ENCODE results near the gene RHCE. TPM values are rescaled to one million over a fixed set of nuclear protein-coding genes. Genes with fewer than 3 reads are reported as not detected.
"Not testable (repeated sequence)": the region's sequence is repeated elsewhere in the genome, so short reads cannot be mapped to it uniquely, and the experiment has no call there.

Gene RHCE
- 0.92 and 1.6 TPM in 2 replicates for total RNA-seq (2014; rRNA removed)
- 0.78 TPM for polyA plus RNA-seq (2012)

DNA sequence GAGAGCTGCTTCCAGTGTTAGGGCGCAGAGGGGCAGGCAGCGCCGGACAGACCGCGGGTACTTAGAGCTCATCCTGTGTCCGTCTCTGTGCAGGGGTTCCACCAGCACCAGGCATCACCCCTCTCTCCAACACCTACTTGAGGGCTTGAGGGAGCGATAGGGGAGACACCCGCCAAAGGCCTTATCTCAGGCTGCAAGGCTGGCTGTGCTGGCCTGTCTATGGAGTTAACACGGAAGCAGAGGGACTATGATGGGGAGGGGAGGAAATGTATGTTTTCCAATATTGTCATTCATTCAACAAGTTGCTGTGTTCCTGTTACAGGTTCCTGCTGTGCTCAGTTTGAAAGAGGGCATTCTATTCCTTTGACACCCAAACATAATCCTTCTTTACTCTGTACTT, at the start of gene RHCE:
Gene RHCE, minus strand, starts transcription at position 111 of the 400 bp plus-strand sequence. Its CDS starts 39 bp downstream, at position 72.
- DNase-seq (ENCODE audit: low read depth) = not testable (repeated sequence)

DNA sequence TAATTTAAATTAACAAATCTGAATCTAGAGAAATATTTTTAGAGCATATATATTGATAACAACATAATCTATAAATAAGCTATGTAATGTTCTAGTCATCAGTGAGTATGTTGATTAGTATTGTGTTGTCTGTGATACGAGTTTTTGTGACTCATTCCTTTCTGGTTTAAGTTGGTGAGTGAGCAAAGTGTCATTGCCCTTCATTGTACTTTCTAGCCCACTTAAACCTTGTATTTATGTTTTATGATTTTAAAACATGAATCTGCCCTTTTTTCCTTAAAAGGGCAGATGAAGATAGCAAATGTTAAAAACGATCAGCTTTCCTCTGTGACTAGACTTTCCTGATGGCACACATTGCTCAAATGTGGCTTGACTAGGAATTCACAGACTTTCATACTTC, 48.6 kb upstream of the RHCE start:
- peak; percentile 77 for DNase-seq (ENCODE audit: low read depth)

DNA sequence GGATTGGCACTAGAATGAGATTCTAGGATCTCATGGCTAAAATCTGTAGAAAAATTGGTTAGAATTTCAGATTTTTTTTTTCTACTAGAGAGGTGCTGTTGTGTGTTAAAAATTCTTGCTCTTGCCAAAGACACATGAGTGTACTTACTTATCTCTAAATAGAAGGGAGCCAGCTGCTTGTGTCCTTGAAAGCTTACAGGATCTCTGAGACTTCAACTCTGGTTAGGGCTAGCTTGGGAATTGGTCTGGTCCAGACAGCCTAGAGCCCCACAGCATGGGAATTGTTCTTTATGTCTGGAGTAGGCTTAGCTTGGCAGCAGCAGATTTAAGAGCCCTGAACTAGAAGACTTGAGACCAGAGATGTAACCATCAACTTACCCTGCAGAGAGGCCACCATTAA, 47.4 kb upstream of the RHCE start:
- DNase-seq (ENCODE audit: low read depth) = peak; percentile 61

DNA sequence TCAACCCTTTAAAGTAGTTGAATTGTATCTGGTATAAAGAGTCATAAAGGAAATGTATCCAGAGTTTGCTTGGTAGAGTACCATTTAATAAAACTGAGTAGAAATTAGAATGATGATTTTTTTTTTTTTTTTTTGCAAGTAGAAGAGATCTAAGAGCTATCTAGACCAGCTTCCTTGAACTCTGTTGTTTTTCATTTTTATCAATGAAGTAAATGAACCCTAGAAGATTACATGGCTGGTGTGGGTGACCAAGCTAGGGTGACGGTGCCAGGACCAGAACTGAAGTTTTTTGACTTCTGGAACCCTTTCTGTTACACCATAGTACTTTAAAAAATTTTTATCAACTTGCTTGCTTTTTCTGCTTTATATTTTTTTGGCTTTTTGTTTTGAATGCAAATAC, 47.0 kb upstream of the RHCE start:
- DNase-seq (ENCODE audit: low read depth) = no peak

DNA sequence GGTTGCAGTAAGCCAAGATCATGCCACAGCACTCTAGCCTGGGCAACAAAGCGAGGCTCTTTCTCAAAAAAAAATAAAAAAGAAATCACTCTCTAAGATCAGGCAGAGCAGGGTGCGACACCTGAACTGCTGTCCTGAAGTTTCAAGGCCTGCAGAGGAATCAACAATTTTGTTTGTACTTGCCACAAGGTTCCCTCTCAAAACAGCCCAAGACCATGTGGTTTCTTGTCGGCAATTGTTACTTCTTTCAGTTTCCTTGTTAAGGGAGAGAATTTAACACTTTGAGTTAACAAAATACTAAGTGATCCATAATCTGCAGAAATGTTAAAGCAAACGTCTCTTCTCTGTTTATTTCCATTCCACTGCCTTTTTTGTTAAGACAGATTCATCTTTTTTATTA, 46.6 kb upstream of the RHCE start:
- no peak for DNase-seq (ENCODE audit: low read depth)

DNA sequence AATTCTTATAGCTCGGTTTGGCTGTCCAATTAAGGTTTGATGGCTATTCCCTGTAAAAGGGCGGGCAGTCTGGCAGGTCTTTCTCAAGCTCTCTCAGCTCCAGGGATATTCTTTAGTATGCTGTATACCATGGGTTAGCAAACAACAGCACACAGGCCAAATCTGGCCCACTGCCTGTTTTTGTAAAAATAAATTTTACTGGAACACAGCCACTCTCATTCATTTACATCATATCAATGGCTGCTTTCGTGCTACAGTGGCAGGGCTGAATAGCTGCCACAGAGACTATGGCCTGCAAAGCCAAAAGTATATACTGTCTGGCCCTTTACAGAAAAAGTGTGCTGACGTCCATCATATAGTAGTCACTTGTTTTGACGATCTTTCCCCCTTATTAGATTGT, 42.1 kb upstream of the RHCE start:
- DNase-seq (ENCODE audit: low read depth) = no peak

DNA sequence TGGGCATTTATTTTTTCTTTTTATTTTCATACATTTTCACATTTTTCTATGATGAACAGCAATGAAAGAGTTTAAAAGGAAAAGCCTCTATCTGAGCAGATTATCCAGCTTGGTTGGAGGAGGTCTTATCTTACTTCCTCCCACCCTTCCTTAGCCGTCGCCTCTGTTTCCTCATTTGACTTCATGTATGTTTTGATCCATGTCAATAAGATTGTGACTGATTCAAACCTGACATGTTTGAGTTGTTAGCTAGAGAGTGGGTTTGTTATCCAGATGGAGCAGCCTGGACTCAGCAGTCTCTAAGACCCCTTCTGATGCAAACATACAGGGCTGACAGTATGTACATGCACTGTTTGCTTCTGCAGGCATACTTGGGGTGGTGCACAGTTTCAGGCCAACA, 41.2 kb upstream of the RHCE start:
- no peak for DNase-seq (ENCODE audit: low read depth)

DNA sequence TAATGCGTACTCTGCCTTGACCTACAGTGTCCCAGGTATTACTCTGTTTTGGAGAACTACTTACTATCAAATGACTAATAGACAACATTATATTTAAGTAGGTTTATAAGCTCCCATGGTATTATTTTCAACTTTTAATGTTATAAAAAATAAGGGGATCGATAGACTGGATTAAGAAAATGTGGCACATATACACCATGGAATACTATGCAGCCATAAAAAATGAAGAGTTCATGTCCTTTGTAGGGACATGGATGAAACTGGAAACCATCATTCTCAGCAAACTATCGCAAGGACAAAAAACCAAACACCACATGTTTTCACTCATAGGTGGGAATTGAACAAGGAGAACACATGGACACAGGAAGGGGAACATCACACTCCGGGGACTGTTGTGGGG, 40.2 kb upstream of the RHCE start:
- not testable (repeated sequence) for DNase-seq (ENCODE audit: low read depth)

DNA sequence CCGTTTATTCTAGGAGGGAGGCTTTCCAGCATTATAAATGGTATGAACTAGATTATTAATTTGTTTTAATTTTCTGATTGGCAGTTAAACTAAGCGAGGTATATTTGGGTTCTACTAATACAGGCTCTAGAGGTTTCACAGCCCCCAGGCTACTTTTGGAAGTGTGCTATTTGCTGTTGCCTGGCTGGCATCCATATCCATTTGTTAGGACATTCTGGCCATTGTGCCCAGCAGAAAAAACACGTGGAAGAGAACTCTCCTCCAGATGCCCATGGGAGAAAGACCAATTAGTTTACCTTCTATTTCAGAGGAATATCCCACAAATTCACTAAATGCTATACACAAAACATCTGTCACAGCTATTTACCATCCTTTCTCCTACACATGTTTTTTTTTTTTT, 39.4 kb upstream of the RHCE start:
- no peak for DNase-seq (ENCODE audit: low read depth)

DNA sequence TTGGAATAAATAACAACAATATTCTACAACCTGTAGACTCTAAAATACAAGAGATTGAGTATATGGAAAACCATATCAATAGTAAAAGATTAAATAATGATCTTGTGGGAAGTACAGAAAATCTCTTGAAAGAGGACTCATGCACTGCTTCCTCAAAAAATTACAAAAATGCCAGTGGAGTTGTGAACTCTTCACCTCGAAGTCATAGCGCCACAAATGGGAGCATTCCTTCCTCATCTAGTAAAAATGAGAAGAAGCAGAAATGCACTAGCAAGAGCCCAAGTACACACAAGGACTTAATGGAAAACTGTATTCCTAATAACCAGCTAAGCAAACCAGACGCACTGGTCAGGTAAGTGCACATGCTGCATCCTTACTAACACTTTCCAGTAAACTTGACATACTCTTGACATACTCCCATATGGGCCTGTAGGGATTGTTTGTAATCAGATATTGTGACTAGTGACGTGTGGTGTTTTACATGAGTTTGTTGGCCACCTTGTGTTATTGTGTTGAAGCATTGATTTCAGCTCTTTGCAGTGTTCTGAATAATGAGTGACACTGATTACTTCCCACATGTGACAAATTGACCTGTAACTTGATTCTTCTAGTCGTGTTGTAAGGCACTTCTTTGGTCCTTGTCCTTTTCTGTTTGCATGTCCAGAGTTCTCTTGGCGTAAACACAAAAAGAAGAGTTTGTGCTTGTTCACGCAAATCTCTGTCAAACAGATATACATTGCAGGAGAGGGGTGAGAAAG, 38.1 kb upstream of the RHCE start:
- no peak for DNase-seq (ENCODE audit: low read depth)

DNA sequence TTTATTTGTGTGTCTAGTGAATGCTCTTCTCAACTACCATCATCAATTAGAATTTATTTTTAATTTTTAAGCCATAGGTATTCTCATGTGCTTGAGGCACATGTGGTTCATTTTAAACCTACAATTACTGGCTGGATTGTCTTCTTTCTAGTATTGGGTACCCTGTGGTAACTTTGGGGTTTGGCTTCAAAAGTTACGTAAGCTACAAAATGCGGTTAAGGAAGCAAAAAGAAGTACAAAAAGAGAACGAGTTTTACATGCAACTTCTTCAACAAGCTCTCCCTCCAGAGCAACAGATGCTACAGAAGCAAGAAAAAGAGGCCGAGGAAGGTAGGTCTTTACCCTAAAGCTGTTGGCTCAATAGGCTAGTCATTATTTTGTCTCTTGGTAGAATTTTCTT, 35.9 kb upstream of the RHCE start:
- DNase-seq (ENCODE audit: low read depth) = no peak

DNA sequence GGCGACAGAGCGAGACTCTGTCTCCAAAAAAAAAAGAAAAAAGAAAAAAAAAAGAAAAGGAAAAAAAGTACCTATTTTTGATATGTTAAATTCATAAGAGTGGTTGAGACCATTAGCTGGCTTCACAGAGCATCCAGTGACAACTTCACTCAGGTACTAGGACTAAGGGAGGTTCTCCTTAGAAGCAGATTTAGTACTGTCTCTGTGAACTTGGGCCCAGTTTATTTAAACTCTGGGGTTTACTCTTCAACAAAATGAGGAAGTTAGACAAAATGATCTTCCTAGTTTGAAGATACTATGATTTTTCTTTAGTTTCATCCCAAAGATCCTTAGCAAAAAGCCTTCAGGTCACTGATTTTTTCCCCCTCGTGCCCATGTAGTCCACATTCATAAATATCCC, 31.3 kb upstream of the RHCE start:
- DNase-seq (ENCODE audit: low read depth) = no peak

DNA sequence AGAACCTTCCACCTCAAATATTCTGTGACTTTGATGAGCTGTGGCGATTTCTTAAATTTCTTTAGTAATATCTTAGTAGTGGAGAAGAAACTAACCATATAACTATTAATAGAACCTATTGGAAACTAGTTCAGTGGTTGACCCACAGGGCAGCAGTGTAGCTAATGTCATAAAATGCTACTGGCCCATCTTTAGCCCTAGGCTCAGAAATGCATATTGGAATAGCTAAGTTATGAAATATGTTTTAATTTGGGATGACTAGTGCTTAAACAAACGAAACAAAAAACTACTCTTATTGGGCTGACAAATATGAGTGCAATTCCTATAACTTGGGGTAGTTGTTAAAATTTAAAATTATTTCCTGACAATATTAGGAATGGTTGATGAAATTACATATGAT, 30.3 kb upstream of the RHCE start:
- no peak for DNase-seq (ENCODE audit: low read depth)

DNA sequence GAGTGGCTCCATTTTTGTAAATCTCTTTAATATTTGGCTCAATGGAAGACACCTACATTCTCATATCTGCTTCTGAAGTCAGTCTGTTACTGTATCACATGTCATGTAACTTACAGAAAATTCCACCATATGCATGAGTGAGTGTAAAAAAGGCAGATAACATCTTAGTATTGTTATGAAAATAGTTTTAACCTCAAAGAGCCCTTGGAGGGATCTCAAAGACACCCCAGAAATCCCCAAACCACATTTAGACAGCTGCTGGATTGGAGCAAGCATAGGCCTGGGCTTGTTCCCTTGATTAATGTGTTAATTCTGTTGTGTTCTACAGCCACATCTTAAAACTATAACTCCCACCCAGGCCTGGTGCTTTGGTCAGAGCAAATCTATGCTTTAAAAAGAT, 26.9 kb upstream of the RHCE start:
- peak; percentile 54 for DNase-seq (ENCODE audit: low read depth)

DNA sequence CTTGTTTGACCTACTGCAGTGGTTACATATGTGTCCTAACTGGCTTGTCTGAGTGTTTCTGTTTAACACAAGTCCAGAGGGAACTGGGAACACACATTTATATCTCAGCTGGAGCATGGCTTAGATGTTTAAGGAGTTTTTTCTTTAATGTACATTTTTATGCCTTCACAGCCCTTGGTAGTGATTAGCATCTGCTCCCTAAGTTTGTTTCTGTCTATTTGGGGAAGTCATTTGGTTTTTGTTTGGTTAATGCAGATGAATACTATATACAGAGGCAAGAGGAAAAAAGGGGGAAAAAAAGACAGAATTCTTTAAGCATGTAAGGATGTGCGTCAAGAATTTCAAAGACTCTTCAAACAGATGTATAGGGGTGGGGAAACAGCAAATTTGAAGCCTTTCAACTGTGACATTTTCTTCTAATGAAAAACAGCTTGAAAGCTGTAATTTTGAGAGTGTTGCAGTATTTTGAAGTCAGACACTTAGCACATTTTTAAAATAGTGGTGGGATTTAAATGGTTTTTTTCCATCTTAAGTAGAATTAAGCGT, 25.4 kb upstream of the RHCE start:
- DNase-seq (ENCODE audit: low read depth) = no peak

DNA sequence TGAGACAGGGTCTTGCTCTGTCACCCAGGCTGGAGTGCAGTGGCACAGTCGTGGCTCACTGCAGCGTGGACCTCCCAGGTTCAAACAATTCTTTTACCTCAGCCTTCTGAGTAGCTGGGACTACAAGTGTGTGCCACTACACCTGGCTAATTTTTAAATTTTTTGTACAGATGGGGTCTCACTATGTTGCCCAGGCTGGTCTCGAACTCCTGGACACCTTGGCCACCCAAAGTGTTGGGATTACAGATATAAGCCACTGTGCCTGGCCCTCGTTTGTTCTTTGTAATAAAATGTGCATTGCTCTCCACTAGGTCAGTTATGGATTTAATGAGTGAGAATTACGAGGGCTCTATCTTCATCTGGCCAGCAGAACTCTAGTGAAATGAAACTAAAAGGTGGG, 24.0 kb upstream of the RHCE start:
- not testable (repeated sequence) for DNase-seq (ENCODE audit: low read depth)

DNA sequence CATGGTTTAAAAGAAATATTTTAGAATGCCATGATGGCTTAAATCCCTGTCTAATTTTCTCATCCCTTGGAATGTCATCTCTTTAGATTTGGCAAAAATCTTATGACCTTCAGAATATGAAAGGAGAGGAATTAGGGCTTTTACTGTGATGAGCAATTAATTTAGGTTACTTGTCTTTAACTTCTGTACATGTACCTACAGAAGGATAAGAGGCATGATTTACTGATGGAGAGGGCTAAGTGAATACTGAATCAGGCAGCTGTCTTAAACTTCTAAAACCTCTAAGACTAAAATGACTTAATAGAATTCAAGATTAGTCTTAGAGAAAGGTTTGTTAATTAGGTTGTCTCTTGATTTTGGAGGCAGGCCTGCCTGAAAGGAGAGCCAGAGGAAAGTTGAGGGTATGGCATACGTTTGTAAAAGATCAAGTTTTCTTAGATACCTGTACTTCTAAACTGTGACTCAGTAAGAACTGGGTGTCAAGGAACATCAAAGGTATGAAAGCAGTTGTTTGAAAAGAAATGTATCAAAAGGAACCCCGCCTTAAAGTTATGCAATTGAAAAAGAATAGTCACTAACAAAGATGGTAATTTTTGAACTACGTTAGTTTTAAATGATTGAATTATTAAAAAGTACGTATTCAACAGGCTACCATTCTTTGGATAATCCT, 22.5 kb upstream of the RHCE start:
- DNase-seq (ENCODE audit: low read depth) = no peak

DNA sequence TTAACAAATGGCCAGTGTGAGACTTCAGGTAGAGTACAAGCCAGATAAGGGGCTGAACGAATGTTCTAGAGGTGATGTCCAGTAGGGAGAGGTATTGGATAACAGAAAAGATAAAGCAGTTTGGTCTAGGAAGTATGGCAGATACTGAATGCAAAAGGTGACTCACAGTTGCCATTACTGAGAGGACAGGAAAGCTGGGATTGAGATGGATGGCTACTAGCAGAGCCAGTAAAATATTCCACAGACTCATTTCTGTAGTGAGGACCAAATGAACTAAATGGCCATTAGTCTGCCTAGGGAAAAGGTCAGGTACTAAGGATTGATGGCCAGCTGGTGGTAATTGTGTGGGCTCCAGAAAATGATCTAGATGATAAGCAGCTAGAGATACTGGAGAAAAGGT, 21.6 kb upstream of the RHCE start:
- DNase-seq (ENCODE audit: low read depth) = peak; percentile 40

DNA sequence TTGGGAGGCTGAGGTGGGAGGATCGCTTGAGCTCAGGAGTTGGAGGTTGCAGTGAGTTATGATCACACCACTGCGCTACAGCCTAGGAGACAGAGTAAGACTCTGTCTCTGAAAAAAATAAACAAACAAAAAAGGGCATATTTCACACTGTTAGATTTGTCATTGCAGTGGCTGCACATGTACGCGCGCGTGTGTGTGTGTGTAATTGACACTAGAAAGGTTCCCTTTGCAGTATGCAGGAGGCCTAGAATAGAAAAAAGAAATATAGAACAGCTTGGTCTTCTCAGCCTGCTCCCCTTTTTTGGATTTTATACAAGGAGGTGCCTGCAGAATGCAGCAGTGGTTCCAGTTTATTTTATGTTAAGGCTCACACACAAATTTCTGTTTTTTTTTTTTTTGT, 18.7 kb upstream of the RHCE start:
- no peak for DNase-seq (ENCODE audit: low read depth)

DNA sequence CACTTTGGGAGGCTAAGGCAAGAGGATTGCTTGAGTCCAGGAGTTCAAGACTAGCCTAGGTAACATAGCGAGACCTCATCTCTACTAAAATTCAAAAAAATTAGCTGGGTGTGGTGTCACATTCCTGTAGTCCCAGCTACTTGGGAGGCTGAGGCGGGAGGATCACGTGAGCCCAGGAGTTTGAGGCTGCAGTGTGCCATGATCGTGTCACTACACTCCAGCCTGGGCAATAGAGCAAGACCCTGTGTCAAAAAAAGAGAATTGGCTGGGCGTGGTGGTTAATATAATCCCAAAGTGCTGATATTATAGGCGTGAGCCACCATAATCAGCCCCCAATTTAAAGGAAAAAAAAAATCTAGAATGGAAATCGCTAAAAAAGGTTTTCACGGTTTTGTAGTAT, 17.0 kb upstream of the RHCE start:
- DNase-seq (ENCODE audit: low read depth) = no peak

DNA sequence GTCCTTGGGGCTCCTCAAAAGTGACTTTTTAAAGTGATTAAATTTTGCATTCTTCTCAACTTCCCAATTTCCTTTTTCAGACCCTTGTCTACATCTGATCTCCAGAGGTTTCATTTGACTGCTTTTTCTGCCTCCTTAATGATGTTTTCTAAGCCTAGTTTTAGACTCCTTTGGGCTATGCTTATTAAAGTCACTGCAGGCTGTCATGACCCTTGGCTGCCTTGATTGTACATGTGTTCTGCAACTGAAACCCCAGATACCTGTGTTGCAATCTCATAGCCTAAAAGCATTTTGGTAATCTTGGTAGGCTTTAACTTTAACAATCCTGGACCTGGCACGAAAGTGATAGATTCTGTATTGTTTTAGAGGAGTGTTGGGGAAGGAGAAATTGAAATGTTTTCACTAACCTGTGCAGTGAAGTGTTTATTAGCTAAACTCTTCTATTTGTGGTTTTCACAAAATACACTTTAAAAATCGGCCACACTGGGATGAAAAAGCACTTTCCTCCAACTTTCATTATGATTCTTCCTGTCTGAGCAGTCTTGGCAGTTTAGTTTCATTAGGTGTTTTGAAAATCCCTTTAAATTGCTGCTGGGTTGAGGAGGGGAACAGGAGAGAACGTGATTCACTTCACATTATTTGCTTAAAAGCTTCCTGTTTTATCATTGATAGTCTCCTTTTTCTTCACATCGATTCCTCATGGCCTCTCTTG, 14.9 kb upstream of the RHCE start:
- DNase-seq (ENCODE audit: low read depth) = no peak

DNA sequence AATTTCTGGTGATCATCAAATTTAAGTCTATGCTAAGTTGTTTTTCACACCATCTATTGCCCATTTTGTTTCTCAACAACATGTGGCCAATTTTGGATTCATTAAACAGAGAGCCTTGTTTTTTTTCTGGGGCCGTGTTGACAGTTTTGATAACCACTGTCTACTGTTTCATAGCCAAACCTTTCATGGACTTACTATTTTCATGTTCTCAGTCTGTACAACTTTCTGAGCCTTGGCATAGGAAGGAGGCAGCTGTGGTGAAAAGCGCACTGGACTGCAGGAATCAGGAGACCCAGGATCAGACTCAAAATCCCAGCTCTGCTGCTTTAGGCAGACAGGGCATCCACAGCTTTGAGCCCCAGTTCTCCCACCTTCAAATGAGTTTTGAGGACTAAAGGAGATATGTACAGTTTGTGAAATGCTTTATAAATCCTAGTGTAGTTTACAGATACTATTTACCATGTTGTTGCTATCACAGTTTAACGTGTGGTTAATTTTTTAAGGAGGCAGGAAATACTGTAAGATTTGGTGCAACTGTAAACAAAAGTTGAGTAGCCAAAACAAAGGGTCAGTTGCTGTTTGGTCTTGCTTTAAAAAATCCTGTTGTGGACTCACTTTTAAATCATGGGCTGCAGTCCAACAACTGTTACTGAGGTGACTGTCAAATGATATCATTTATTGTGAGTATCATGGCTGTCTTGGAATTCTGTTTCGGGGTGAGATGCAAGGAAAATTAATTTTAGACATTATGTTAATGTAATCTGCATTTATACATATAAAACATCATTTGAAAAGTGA, 13.0 kb upstream of the RHCE start:
- DNase-seq (ENCODE audit: low read depth) = peak; percentile 52

Measured in LHCN-M2 (cell line).